ENCODE measurements around the gene PIP5K1C.
"Not testable (repeated sequence)": the region's sequence is repeated elsewhere in the genome, so short reads cannot be mapped to it uniquely, and the experiment has no call there.

The PIP5K1C gene

GRCh38 chr19:3632739-3633558, 67.3 kb downstream of the PIP5K1C start:
- no peak overlapping the region for H3K27ac ChIP-seq (ENCODE audit: low read depth, low read length)
- H3F3A ChIP-seq (ENCODE audit: insufficient read depth), result no peaks in the 10 kb centered on the region
- no peaks in the 10 kb centered on the region for H3K9me2 ChIP-seq (replicated peaks; ENCODE audit: insufficient read depth, low read length)
- no peaks in the 10 kb centered on the region for H4K20me1 ChIP-seq (ENCODE audit: low read depth, low read length)
- H3K4me2 ChIP-seq (ENCODE audit: low read depth, low read length, poor library complexity, severe bottlenecking), result no peak overlapping the region
- H3K36me3 ChIP-seq (ENCODE audit: low read length), result no peaks in the 10 kb centered on the region
- no peak overlapping the region for H3K4me3 ChIP-seq (ENCODE audit: insufficient read depth, low read length, poor library complexity, severe bottlenecking)
- no peaks in the 10 kb centered on the region for H3K79me2 ChIP-seq (ENCODE audit: insufficient read depth, low read length)
- H3K9ac ChIP-seq (ENCODE audit: low read length), result no peak overlapping the region
- H3K27me3 ChIP-seq (ENCODE audit: low read length), result no peaks in the 10 kb centered on the region
- H3K9me3 ChIP-seq (ENCODE audit: insufficient read depth, low read length), result no peaks in the 10 kb centered on the region
- no peak overlapping the region for H2AFZ ChIP-seq (ENCODE audit: low read depth, low read length, severe bottlenecking)
- no peak for TF ChIP-seq EZH2phosphoT487 (conservative IDR thresholded peaks at IDR 0.05; ENCODE audit: low read length)
- TF ChIP-seq CTCF (IDR thresholded peaks at IDR 0.05; ENCODE audit: insufficient read depth, low read length, poor library complexity, severe bottlenecking), result no peak

GRCh38 chr19:3632098-3632497, 68.2 kb downstream of the PIP5K1C start:
- no peak overlapping the region for H3K27ac ChIP-seq (ENCODE audit: low read depth, low read length)
- H3K4me3 ChIP-seq (ENCODE audit: insufficient read depth, low read length, poor library complexity, severe bottlenecking), result no peak overlapping the region
- H4K20me1 ChIP-seq (ENCODE audit: low read depth, low read length), result no peaks in the 10 kb centered on the region
- H3K9me3 ChIP-seq (ENCODE audit: insufficient read depth, low read length), result no peaks in the 10 kb centered on the region
- H3K9me2 ChIP-seq (replicated peaks; ENCODE audit: insufficient read depth, low read length), result no peaks in the 10 kb centered on the region
- no peak overlapping the region for H3K4me2 ChIP-seq (ENCODE audit: low read depth, low read length, poor library complexity, severe bottlenecking)
- no peak overlapping the region for H2AFZ ChIP-seq (ENCODE audit: low read depth, low read length, severe bottlenecking)
- no peaks in the 10 kb centered on the region for H3K79me2 ChIP-seq (ENCODE audit: insufficient read depth, low read length)
- H3K36me3 ChIP-seq (ENCODE audit: low read length), result no peaks in the 10 kb centered on the region
- H3K9ac ChIP-seq (ENCODE audit: low read length), result no peak overlapping the region
- no peaks in the 10 kb centered on the region for H3K27me3 ChIP-seq (ENCODE audit: low read length)
- no peak for TF ChIP-seq EZH2phosphoT487 (conservative IDR thresholded peaks at IDR 0.05; ENCODE audit: low read length)
- no peak for TF ChIP-seq CTCF (IDR thresholded peaks at IDR 0.05; ENCODE audit: insufficient read depth, low read length, poor library complexity, severe bottlenecking)
- no peaks in the 10 kb centered on the region for H3F3A ChIP-seq (ENCODE audit: insufficient read depth)

GRCh38 chr19:3631053-3631861, 69.0 kb downstream of the PIP5K1C start:
- no peak overlapping the region for H3K4me3 ChIP-seq (ENCODE audit: insufficient read depth, low read length, poor library complexity, severe bottlenecking)
- H3K27me3 ChIP-seq (ENCODE audit: low read length), result no peaks in the 10 kb centered on the region
- H3K9ac ChIP-seq (ENCODE audit: low read length), result no peak overlapping the region
- no peak overlapping the region for H3K27ac ChIP-seq (ENCODE audit: low read depth, low read length)
- no peaks in the 10 kb centered on the region for H4K20me1 ChIP-seq (ENCODE audit: low read depth, low read length)
- H3K9me2 ChIP-seq (replicated peaks; ENCODE audit: insufficient read depth, low read length), result no peaks in the 10 kb centered on the region
- H2AFZ ChIP-seq (ENCODE audit: low read depth, low read length, severe bottlenecking), result no peak overlapping the region
- no peak overlapping the region for H3K4me2 ChIP-seq (ENCODE audit: low read depth, low read length, poor library complexity, severe bottlenecking)
- H3K79me2 ChIP-seq (ENCODE audit: insufficient read depth, low read length), result peaks cover 3% of the 10 kb centered on the region
- H3K9me3 ChIP-seq (ENCODE audit: insufficient read depth, low read length), result no peaks in the 10 kb centered on the region
- TF ChIP-seq CTCF (IDR thresholded peaks at IDR 0.05; ENCODE audit: insufficient read depth, low read length, poor library complexity, severe bottlenecking), result no peak
- no peak for TF ChIP-seq EZH2phosphoT487 (conservative IDR thresholded peaks at IDR 0.05; ENCODE audit: low read length)
- H3F3A ChIP-seq (ENCODE audit: insufficient read depth), result no peaks in the 10 kb centered on the region
- no peaks in the 10 kb centered on the region for H3K36me3 ChIP-seq (ENCODE audit: low read length)

- not testable (repeated sequence) for H3K36me3 ChIP-seq (ENCODE audit: low read length); H3K4me3 ChIP-seq (ENCODE audit: insufficient read depth, low read length, poor library complexity, severe bottlenecking); H3K9ac ChIP-seq (ENCODE audit: low read length); H3K9me2 ChIP-seq (replicated peaks; ENCODE audit: insufficient read depth, low read length); H3K27me3 ChIP-seq (ENCODE audit: low read length); H3K27ac ChIP-seq (ENCODE audit: low read depth, low read length); H3F3A ChIP-seq (ENCODE audit: insufficient read depth); H3K9me3 ChIP-seq (ENCODE audit: insufficient read depth, low read length); H3K4me2 ChIP-seq (ENCODE audit: low read depth, low read length, poor library complexity, severe bottlenecking); H4K20me1 ChIP-seq (ENCODE audit: low read depth, low read length); H2AFZ ChIP-seq (ENCODE audit: low read depth, low read length, severe bottlenecking)
- H3K79me2 ChIP-seq (ENCODE audit: insufficient read depth, low read length), result peaks cover 25% of the 10 kb centered on the region
These were observed 71.5 kb downstream of the PIP5K1C start for GRCh38 chr19:3628766-3629165.
